Liver (tissue), 9 donors: Measurements from ENCODE around the gene BAZ2B. TPM values are rescaled to one million over a fixed set of nuclear protein-coding genes. Genes with fewer than 3 reads are reported as not detected.

Experiments
- DNase-seq: peaks from one replicate; pipeline ENCODE4 v3.0.0-alpha.2; 2017; ENCODE audit warnings: low spot score
- H3K27ac ChIP-seq, 2 donors: one replicate each; pipeline ENCODE4 v1.7.0; 2013; ENCODE audit warnings: inconsistent platforms in 2 of 2, low read length in 2 of 2, control low read depth in 1 of 2, low read depth in 1 of 2, mild to moderate bottlenecking in 1 of 2
- H3K27me3 ChIP-seq, 4 donors: one replicate each; pipeline versions ENCODE4 v1.6.1 to v1.7.0; 2013; ENCODE audit warnings: low read length in 3 of 4, inconsistent platforms in 1 of 4, mild to moderate bottlenecking in 1 of 4, moderate library complexity in 1 of 4; ENCODE audit not compliant: control insufficient read depth in 4 of 4, insufficient read depth in 4 of 4
- H3K36me3 ChIP-seq, 4 donors: one replicate each; pipeline versions ENCODE4 v1.6.1 to v1.7.0; 2013; ENCODE audit warnings: low read length in 3 of 4, mild to moderate bottlenecking in 3 of 4, low read depth in 1 of 4, moderate library complexity in 1 of 4; ENCODE audit not compliant: control insufficient read depth in 4 of 4, insufficient read depth in 3 of 4
- H3K4me1 ChIP-seq, 4 donors: one replicate each; pipeline versions ENCODE4 v1.6.1 to v1.7.0; 2013; ENCODE audit warnings: low read length in 3 of 4, mild to moderate bottlenecking in 3 of 4, moderate library complexity in 1 of 4; ENCODE audit not compliant: control insufficient read depth in 4 of 4, insufficient read depth in 4 of 4
- H3K4me3 ChIP-seq, 3 donors: one replicate each; pipeline versions ENCODE4 v1.6.1 to v1.7.0; 2013; ENCODE audit warnings: low read length in 3 of 3, control low read depth in 1 of 3, low read depth in 1 of 3, mild to moderate bottlenecking in 1 of 3
- H3K9ac ChIP-seq, 2 donors: one replicate each; pipeline ENCODE4 v1.7.0; 2013; ENCODE audit warnings: low read length in 2 of 2, mild to moderate bottlenecking in 2 of 2, moderate library complexity in 2 of 2, control low read depth in 1 of 2, low read depth in 1 of 2
- H3K9me3 ChIP-seq, 4 donors: one replicate each; pipeline versions ENCODE4 v1.6.1 to v1.7.0; 2013; ENCODE audit warnings: low read length in 3 of 4; ENCODE audit not compliant: control insufficient read depth in 4 of 4
- FOXA1 ChIP-seq: IDR thresholded peaks from 2 replicates; pipeline ENCODE4 v1.6.1; 2016; ENCODE audit warnings: antibody characterized with exemption
- FOXA2 ChIP-seq: IDR thresholded peaks from 2 replicates; pipeline ENCODE4 v1.6.1; 2016; ENCODE audit warnings: antibody characterized with exemption
- HNF4A ChIP-seq, 2 donors: conservative IDR thresholded peaks; 2 replicates each; pipeline ENCODE4 v1.6.1; 2016; ENCODE audit warnings: antibody characterized with exemption in 2 of 2, mild to moderate bottlenecking in 2 of 2
- HNF4G ChIP-seq: IDR thresholded peaks from 2 replicates; pipeline ENCODE4 v1.6.1; 2016; ENCODE audit warnings: antibody characterized with exemption
- RAD21 ChIP-seq, 2 donors: IDR thresholded peaks; 2 replicates each; pipeline ENCODE4 v1.6.1; 2016; ENCODE audit warnings: antibody characterized with exemption in 2 of 2, mild to moderate bottlenecking in 2 of 2
- REST ChIP-seq: IDR thresholded peaks from 2 replicates; pipeline ENCODE4 v1.6.1; 2016; ENCODE audit warnings: antibody characterized with exemption, mild to moderate bottlenecking
- YY1 ChIP-seq: IDR thresholded peaks from 2 replicates; pipeline ENCODE4 v1.6.1; 2016; ENCODE audit warnings: antibody characterized with exemption, mild to moderate bottlenecking
- ZBTB33 ChIP-seq: IDR thresholded peaks from 2 replicates; pipeline ENCODE4 v1.6.1; 2016; ENCODE audit warnings: antibody characterized with exemption
- WGBS: extraction: QIAGEN DNeasy Blood & Tissue Kit; methylation state at CpG from one replicate; pipeline ENCODE4 v1.1.7; 2013; 5-methylcytosine and 5-hydroxymethylcytosine counted together
- polyA plus RNA-seq, 2 donors: library from polyadenylated mRNA; stranded (reverse) in 1 of 2; unstranded in 1 of 2; fragments of 200-250 nt in 1 of 2; fragments of >200 nt in 1 of 2; fragmentation: Nextera tagmentation in 1 of 2; extraction: Ambion mirVana in 1 of 2; gene quantifications; one replicate each; pipeline versions ENCODE4 v1.2.1 to v1.2.3, GENCODE V29; 2013 to 2015
- total RNA-seq, 2 donors: library from RNA; depleted of rRNA; stranded (reverse); fragments of >200 nt; gene quantifications; one replicate each; pipeline ENCODE4 v1.2.3, GENCODE V29; 2014
- TF ChIP-seq, protein P1 (sequence below): fragments of 150-350 bp; IDR thresholded peaks from 2 replicates; pipeline ENCODE4 v1.5.1; 2017; ENCODE audit warnings: improper control_type of control experiment, low read depth, low read length; ENCODE audit not compliant: missing input control
- TF ChIP-seq, protein P2 (sequence below): IDR thresholded peaks from 2 replicates; pipeline ENCODE4 v1.6.1; 2016; ENCODE audit warnings: antibody characterized with exemption
- donor health status: healthy.
- donor health status: healthy.
- donor health status: healthy.
- donor health status: healthy.
- donor health status: healthy.

Gene BAZ2B
- total and polyA plus RNA-seq, 4 donors: 6.7 to 61.0 (median 24.9) TPM

GRCh38 chr2:159484532-159484931 is 131.8 kb downstream of the BAZ2B start (continued):
- no peak for TF ChIP-seq REST
- no peak for TF ChIP-seq HNF4G

DNA sequence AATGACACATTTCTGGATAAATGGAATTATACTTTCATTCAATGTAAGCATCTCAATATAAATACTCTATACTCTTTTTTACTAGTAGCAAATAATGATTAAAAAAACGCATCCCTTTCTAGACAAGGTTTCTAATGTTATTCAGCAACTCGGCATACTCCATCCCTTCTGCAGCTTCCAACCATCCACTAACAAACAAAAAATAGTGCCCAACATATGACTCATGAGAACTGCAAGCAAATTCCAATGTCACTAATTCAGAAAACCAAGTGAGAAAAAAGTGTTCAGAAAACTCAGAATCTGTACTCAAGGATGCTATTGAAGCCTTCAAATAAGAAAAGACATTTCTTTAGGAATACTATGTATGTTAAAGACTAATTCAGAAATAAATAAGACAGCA is 140.0 kb downstream of the BAZ2B start:
- H3K4me1 ChIP-seq: no peaks in the 10 kb centered on the region
- H3K36me3 ChIP-seq: peaks cover 2 to 20% (median 13%) of the 10 kb centered on the region in 4 donors
- TF ChIP-seq, protein P1, sequence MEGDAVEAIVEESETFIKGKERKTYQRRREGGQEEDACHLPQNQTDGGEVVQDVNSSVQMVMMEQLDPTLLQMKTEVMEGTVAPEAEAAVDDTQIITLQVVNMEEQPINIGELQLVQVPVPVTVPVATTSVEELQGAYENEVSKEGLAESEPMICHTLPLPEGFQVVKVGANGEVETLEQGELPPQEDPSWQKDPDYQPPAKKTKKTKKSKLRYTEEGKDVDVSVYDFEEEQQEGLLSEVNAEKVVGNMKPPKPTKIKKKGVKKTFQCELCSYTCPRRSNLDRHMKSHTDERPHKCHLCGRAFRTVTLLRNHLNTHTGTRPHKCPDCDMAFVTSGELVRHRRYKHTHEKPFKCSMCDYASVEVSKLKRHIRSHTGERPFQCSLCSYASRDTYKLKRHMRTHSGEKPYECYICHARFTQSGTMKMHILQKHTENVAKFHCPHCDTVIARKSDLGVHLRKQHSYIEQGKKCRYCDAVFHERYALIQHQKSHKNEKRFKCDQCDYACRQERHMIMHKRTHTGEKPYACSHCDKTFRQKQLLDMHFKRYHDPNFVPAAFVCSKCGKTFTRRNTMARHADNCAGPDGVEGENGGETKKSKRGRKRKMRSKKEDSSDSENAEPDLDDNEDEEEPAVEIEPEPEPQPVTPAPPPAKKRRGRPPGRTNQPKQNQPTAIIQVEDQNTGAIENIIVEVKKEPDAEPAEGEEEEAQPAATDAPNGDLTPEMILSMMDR: no peak
- TF ChIP-seq RAD21 (IDR thresholded peaks at IDR 0.05): no peak
- no peak for TF ChIP-seq REST
- TF ChIP-seq FOXA2: no peak
- no peak for TF ChIP-seq YY1
- TF ChIP-seq, protein P2, sequence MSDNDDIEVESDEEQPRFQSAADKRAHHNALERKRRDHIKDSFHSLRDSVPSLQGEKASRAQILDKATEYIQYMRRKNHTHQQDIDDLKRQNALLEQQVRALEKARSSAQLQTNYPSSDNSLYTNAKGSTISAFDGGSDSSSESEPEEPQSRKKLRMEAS: no peak
- no peak for TF ChIP-seq FOXA1
- no peak for TF ChIP-seq HNF4A (conservative IDR thresholded peaks at IDR 0.05)
- no peak for TF ChIP-seq ZBTB33
- H3K27me3 ChIP-seq: no peaks in the 10 kb centered on the region
- H3K9me3 ChIP-seq: no peaks in the 10 kb centered on the region
- no peak overlapping the region for H3K27ac ChIP-seq
- WGBS: 98% methylated on average over 2 of the region's 2 CpGs
- no peak overlapping the region for H3K4me3 ChIP-seq
- DNase-seq: no peak
- no peak overlapping the region for H3K9ac ChIP-seq
